ENCODE results near the gene ZNF621. TPM values are rescaled to one million over a fixed set of nuclear protein-coding genes. Genes with fewer than 3 reads are reported as not detected.
A peak's percentile ranks its signal among the peaks of the same experiment; 100 is the strongest.
"Not testable (repeated sequence)": the region's sequence is repeated elsewhere in the genome, so short reads cannot be mapped to it uniquely, and the experiment has no call there.

ZNF621 gene
- total and polyA plus RNA-seq, 5 experiments from 2014 or later: 2.8 to 30.2 (median 4.6) TPM

DNA sequence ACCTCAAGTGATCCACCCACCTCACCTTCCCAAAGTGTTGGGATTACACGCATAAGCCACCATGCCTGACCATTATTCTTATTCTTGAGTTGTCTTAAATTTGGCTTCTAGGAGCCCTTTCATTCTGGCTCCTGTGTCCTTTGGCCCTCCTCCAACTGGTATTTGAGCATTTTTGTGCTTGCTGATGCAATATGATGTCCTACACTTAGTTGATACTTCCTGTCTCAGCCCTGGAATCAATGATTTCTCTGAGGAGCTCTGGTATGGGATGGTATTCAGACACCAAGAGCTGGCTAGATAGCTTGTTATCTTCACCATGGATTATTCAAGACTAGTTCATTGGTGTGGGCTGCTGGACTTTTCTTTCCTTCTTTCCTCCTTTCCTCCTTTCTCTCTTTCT is 25.4 kb downstream of the ZNF621 start:
- no peaks in the 10 kb centered on the region for H3K4me1 Mint-ChIP-seq
- H3K27me3 Mint-ChIP-seq: peaks cover 0 to 6% (median 3%) of the 10 kb centered on the region in 5 donors
- no peak for ATAC-seq
- POLR2A ChIA-PET: no interaction called here
- H3K4me3 Mint-ChIP-seq: no peak overlapping the region
- H3K9me3 Mint-ChIP-seq: peaks cover 0 to 5% (median 0%) of the 10 kb centered on the region in 9 donors
- peaks cover 0 to 6% (median 0%) of the 10 kb centered on the region in 3 donors for H3K36me3 Mint-ChIP-seq
- no peak for DNase-seq
- no peak overlapping the region for H3K27ac Mint-ChIP-seq

DNA sequence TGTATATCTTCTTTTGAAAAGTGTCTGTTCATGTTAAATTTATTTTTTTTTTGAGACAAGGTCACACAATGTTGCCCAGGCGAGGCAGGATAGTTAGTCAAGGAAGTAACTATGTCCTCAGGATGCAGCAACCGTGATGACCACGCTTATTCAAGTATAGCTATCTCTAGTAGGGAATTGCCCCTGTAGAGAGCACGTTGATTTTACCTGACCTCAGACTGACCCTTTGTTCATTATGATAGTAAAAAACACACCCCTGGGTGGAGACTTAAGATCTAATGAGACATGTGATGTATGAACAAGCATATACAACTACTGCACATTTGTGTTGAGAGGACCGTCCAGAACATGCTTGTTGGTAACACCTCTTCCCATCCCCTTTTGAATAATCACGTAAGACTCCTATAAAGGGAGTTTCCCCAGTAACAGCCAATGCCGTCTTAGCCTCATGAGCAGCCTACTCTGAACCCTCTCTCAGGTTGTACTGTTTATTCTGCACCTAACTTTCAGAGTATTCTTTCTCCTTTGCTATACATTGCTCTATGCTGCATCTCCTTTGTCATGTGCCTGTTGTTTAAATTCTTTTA is 32.9 kb downstream of the ZNF621 start:
- no peak overlapping the region for H3K4me3 Mint-ChIP-seq
- POLR2A ChIA-PET: no interaction called here
- no peak for ATAC-seq

DNA sequence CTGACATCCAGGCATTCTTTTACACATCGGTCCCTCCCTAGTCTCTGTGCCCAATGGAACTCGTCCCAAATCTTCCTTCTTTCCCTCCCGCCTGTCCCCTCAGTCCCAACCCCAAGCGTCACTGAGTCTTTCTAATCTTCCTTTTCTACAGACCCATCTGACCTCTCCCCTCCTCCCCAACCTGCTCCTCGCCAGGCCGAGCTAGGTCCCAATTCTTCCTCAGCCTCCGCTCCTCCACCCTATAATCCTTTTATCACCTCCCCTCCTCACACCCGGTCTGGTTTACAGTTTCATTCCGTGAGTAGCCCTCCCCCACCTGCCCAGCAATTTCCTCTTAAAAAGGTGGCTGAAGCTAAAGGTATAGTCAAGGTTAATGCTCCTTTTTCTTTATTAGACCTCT is 37.7 kb downstream of the ZNF621 start:
- H3K4me1 Mint-ChIP-seq, ATAC-seq, H3K4me3 Mint-ChIP-seq, H3K9me3 Mint-ChIP-seq, DNase-seq, POLR2A ChIA-PET, H3K27ac Mint-ChIP-seq, H3K36me3 Mint-ChIP-seq: not testable (repeated sequence)
- H3K27me3 Mint-ChIP-seq: peaks cover 0 to 31% (median 2%) of the 10 kb centered on the region in 5 donors

More for the DNA sequence above, 32.9 kb downstream of the ZNF621 start:
- peaks cover 0 to 16% (median 0%) of the 10 kb centered on the region in 5 donors for H3K27me3 Mint-ChIP-seq
- H3K4me1 Mint-ChIP-seq: no peaks in the 10 kb centered on the region
- no peaks in the 10 kb centered on the region for H3K9me3 Mint-ChIP-seq
- no peak overlapping the region for H3K27ac Mint-ChIP-seq
- peaks cover 0 to 2% (median 1%) of the 10 kb centered on the region in 3 donors for H3K36me3 Mint-ChIP-seq
- DNase-seq: no peak

DNA sequence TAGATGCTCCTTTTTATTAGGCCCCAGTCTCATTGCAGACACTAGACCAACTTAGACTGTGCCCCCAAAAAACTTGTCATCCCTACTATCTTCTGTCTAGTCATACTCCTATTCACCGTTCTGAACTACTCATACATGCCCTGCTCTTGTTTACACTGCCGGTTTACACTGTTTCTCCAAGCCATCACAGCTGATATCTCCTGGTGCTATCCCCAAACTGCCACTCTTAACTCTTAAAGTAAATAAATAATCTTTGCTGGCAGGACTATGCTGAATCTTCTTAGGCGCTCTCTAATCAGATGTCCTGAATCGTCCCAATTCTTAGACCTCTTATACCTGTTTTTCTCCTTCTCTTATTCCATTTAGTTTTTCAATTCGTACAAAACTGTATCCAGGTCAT is 40.9 kb downstream of the ZNF621 start:
- peaks cover 0 to 34% (median 2%) of the 10 kb centered on the region in 5 donors for H3K27me3 Mint-ChIP-seq
- H3K36me3 Mint-ChIP-seq, POLR2A ChIA-PET, DNase-seq, H3K4me3 Mint-ChIP-seq, H3K27ac Mint-ChIP-seq, H3K4me1 Mint-ChIP-seq, ATAC-seq, H3K9me3 Mint-ChIP-seq: not testable (repeated sequence)

DNA sequence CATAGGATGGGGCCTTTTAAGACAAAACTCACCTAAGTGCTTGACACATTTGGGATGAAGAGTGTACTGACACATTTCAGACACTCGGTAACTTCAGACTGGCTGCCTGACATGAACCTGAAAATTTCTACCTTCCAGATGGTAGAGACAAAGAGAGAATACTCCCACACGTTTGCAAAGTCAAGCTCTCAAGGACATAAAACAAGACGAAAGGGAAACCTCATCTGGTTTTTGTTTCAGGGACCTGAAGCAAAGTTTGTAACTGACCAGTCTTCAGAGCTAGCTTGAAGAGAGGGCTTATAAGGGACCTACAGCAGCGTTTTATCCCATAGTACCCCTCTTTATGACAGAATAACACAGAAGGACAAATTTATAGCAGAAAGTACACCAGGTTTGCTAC is 41.9 kb downstream of the ZNF621 start:
- no peak overlapping the region for H3K27ac Mint-ChIP-seq
- H3K4me3 Mint-ChIP-seq: no peak overlapping the region
- POLR2A ChIA-PET: no interaction called here
- peaks cover 0 to 2% (median 0%) of the 10 kb centered on the region in 3 donors for H3K36me3 Mint-ChIP-seq
- ATAC-seq: no peak
- peaks cover 2 to 27% (median 3%) of the 10 kb centered on the region in 5 donors for H3K27me3 Mint-ChIP-seq
- peaks cover 0 to 7% (median 0%) of the 10 kb centered on the region in 9 donors for H3K9me3 Mint-ChIP-seq
- H3K4me1 Mint-ChIP-seq: no peaks in the 10 kb centered on the region
- DNase-seq: no peak

DNA sequence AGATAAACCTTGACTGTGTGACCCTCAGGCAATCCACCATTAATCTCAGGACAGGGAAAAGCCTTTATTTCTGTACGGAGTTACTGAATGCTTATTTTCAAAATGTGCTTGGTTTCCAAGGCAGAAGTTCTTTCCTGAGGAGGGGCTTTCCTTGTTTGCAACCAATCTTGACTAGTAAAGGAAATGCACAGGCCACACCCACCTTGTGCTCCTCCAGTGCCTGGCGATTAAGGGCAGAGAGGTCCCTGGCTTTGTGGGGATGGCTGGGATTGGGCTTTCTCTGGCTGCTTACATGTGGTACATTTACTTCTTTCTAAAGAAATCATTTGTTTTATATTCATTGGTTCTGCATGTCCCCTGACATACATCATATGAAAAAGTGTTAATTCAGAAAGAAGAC is 47.8 kb downstream of the ZNF621 start:
- H3K27ac Mint-ChIP-seq: no peak overlapping the region
- ATAC-seq: no peak
- no peaks in the 10 kb centered on the region for H3K36me3 Mint-ChIP-seq

DNA sequence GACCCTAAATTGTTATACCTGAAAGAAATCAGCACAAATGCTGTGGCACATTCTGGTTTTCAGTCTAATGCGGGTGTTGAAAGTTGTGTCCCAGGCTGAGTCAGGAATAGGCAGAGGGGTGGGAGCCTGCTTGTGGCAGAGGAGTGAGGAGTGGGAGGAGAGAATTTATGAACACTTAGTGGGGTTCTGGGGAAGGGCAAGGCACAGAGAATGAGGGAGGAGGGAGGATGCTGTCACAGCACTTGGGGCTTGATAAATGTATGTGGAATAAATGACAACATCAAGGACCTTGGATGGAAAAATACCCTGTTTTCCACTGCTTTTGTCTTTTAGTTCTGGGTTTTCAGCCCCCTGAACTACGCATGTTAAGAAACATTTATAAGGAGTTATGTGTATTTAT is 49.3 kb downstream of the ZNF621 start:
- ATAC-seq: no peak
- Mint-ChIP-seq H3K27ac (no peak overlapping the region), H3K4me1 (no peaks in the 10 kb centered on the region)

More for the DNA sequence above, 47.8 kb downstream of the ZNF621 start:
- H3K4me1 Mint-ChIP-seq: no peaks in the 10 kb centered on the region
- H3K4me3 Mint-ChIP-seq: no peak overlapping the region
- peaks cover 0 to 7% (median 2%) of the 10 kb centered on the region in 5 donors for H3K27me3 Mint-ChIP-seq
- peaks cover 0 to 7% (median 0%) of the 10 kb centered on the region in 9 donors for H3K9me3 Mint-ChIP-seq
- POLR2A ChIA-PET: no interaction called here
- DNase-seq: no peak

DNA sequence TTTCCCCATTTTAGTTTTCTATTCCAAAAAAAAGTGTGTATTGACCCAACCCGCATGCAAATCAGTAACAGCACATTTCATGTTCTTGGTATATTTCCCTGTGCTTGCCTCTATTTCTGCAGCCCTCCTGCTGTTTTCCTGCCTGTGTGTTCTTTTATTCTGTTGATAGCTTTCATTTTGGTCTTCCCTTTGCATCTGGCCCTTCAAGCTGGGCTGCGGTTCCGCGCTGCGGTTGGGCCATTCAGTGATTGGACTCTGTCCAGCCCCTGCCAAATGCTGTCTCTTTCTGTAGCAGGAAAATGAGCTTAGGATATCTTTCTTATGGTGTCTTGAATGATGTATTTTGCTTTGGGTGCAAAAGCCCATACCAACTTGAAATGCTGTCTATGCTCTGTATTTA is 49.9 kb downstream of the ZNF621 start:
- Mint-ChIP-seq H3K27ac (peak overlapping the region in 1 of 10 donors; percentile 44), H3K4me3 (no peak overlapping the region), H3K9me3 (no peaks in the 10 kb centered on the region), H3K4me1 (no peaks in the 10 kb centered on the region), H3K36me3 (no peaks in the 10 kb centered on the region), H3K27me3 (peaks cover 2 to 11% (median 4%) of the 10 kb centered on the region in 5 donors)
- ATAC-seq (no peak), DNase-seq (no peak)
- POLR2A ChIA-PET: no interaction called here

More for the DNA sequence above, 49.3 kb downstream of the ZNF621 start:
- POLR2A ChIA-PET: no interaction called here
- Mint-ChIP-seq H3K36me3 (no peaks in the 10 kb centered on the region), H3K27me3 (peaks cover 0 to 9% (median 2%) of the 10 kb centered on the region in 5 donors), H3K9me3 (no peaks in the 10 kb centered on the region), H3K4me3 (no peak overlapping the region)
- DNase-seq: no peak

DNA sequence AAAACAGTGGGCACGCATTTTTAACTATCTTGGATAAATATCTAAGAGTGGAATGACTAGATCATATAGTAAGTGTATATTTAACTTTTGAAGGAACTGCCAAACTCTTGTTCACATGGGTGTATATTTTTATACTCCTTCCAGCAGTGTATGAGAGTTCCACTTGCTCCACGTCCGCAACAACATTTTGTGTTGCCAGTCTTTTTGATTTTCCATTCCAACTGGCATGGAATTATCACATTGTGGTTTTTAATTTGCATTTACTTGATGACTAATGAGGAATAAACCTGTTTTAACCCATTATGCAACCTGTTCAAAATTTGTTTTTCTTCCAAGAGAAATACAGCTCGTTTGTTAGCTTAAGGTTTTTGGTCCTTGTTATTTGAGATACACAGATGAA is 51.6 kb downstream of the ZNF621 start:
- Mint-ChIP-seq H3K9me3 (no peaks in the 10 kb centered on the region), H3K27ac (no peak overlapping the region), H3K4me3 (no peak overlapping the region), H3K27me3 (peaks cover 3 to 17% (median 10%) of the 10 kb centered on the region in 5 donors), H3K4me1 (peaks cover 0 to 4% (median 0%) of the 10 kb centered on the region in 4 donors), H3K36me3 (no peaks in the 10 kb centered on the region)
- no peak for ATAC-seq
- POLR2A ChIA-PET: no interaction called here
- DNase-seq: no peak

DNA sequence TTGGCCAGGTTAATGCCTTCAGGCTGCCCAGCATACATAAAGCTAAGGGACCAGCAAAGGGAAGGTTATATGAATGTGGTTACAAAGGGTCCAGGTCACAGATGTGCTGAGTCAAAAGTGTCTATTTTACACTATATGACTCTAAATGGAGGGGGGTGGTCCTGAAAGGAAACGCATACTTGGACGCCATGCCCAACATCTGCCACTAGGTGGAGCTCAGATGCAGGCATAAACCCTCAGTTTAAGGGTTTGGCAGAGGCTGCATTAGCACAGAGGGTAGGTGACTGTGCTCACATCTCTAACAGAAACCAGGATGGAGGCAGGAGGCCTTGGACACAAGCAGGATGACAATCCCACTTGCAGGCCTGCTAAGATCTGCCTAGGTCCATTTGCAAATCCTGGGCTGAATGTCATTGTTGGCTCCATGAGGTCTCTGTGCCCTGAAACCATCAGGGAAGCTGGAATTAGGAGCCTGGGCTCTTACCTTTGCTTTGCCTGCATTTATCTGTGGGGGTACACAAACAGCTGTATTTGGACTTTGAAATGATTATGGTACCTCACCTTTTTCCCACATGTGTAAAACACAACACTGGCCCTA is 55.8 kb downstream of the ZNF621 start:
- H3K9me3 Mint-ChIP-seq: no peaks in the 10 kb centered on the region
- no peaks in the 10 kb centered on the region for H3K36me3 Mint-ChIP-seq
- peaks cover 3 to 10% (median 8%) of the 10 kb centered on the region in 5 donors for H3K27me3 Mint-ChIP-seq
- DNase-seq (peak; percentile 32 to 75 (median 52)), ATAC-seq (peak; percentile 63 to 70)
- peaks cover 0 to 4% (median 1%) of the 10 kb centered on the region in 4 donors for H3K4me1 Mint-ChIP-seq
- POLR2A ChIA-PET: no interaction called here
- H3K4me3 Mint-ChIP-seq: no peak overlapping the region
- no peak overlapping the region for H3K27ac Mint-ChIP-seq

DNA sequence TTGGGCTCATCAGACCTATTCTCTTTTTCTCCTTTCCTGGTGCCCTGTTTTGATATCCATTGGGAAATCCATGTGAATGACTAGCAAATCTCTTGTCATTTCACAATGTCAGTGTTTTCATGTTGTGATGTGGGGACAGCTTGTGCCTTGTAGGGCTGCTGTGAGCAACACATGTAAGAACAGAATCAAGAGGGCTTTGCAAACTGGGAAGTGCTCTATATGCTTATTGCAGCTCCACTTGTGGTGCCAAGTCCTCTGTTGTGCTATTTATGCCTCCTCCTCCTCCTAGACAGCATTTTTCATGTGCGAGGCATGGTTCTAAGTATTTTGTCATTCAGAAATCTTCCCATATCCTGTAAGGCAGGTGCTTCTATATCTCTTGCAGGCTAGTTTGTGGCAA is 56.4 kb downstream of the ZNF621 start:
- Mint-ChIP-seq H3K4me1 (peaks cover 0 to 4% (median 1%) of the 10 kb centered on the region in 4 donors), H3K4me3 (no peak overlapping the region), H3K9me3 (no peaks in the 10 kb centered on the region), H3K36me3 (no peaks in the 10 kb centered on the region), H3K27ac (no peak overlapping the region), H3K27me3 (peaks cover 3 to 10% (median 8%) of the 10 kb centered on the region in 5 donors)
- DNase-seq (no peak), ATAC-seq (no peak)
- POLR2A ChIA-PET: no interaction called here

DNA sequence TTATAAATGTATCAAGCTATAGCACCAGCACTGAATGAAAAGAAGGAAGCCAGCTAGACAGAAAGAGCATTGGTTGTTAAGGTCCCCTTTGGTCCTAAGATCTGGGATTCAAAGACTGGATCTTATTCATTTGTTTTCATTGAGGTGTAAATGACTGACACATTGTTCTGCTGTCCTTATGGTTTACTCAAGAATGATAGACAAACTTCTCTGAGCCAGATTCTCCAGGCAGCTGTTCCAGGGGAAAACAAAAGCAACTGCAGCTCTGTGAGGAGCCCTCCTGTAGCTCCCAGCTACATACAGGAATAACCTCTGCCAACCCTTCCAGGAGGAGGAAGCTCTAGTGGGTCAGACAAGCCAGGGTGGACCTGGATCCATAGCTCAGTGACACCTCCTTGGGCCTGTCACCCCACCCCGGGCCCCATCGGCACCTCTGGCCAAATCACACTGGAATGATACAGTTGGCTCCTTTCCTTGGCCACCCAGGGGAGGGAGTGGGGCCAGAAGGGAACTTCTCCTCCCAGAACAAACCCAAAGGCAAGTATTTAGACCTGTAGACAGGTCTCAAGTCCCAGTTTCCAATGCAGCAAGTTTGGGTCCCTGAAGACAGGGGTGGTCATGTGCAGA is 57.8 kb downstream of the ZNF621 start:
- peaks cover 3 to 10% (median 8%) of the 10 kb centered on the region in 5 donors for H3K27me3 Mint-ChIP-seq
- POLR2A ChIA-PET: no interaction called here
- H3K4me3 Mint-ChIP-seq: no peak overlapping the region
- H3K27ac Mint-ChIP-seq: peak overlapping the region in 2 of 10 donors; percentile 7 to 42
- no peaks in the 10 kb centered on the region for H3K9me3 Mint-ChIP-seq
- H3K4me1 Mint-ChIP-seq: peaks cover 0 to 4% (median 1%) of the 10 kb centered on the region in 4 donors
- no peaks in the 10 kb centered on the region for H3K36me3 Mint-ChIP-seq
- no peak for DNase-seq
- ATAC-seq: no peak

DNA sequence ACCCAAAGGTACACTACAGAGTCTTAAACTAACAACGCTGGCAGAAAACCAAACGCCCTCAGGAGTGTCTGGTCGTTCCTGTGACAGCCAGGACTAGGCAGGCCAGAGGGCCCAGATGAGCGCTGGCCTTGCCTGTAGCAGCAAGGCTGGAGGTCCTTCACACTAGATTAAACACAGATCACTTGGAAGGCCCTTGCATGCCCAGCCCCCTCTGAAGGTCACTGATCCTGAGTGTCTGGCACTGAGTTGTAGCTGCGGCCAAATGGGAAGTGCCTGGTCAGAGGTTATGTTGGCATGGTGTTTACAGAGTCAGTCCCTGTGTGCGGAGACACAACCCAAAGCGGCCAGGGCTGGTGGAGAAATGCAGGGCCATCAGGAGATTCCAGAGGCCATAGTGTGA is 58.9 kb downstream of the ZNF621 start:
- peaks cover 3 to 10% (median 8%) of the 10 kb centered on the region in 5 donors for H3K27me3 Mint-ChIP-seq
- DNase-seq (no peak), ATAC-seq (no peak)
- no peaks in the 10 kb centered on the region for H3K36me3 Mint-ChIP-seq
- no peak overlapping the region for H3K27ac Mint-ChIP-seq
- POLR2A ChIA-PET: no interaction called here
- no peak overlapping the region for H3K4me3 Mint-ChIP-seq
- peaks cover 0 to 4% (median 1%) of the 10 kb centered on the region in 4 donors for H3K4me1 Mint-ChIP-seq
- H3K9me3 Mint-ChIP-seq: no peaks in the 10 kb centered on the region
